H9 (cell line): ENCODE results near the gene TMEM132D. TPM values are rescaled to one million over a fixed set of nuclear protein-coding genes. Genes with fewer than 3 reads are reported as not detected.

Source experiments
- DNase-seq: peaks from one replicate; pipeline ENCODE4 v3.0.0-alpha.2; 2017
- H2AFZ ChIP-seq: one replicate; pipeline ENCODE4 v1.6.1; 2013; ENCODE audit warnings: mild to moderate bottlenecking, low read length, control low read depth, moderate library complexity
- H2AK5ac ChIP-seq: 2 replicates; pipeline ENCODE4 v1.6.1; 2013; ENCODE audit warnings: low read length, control low read depth, mixed read lengths; ENCODE audit not compliant: insufficient read length
- H2BK120ac ChIP-seq: one replicate; pipeline ENCODE4 v1.6.1; 2013; ENCODE audit warnings: low read depth, mild to moderate bottlenecking, low read length, control low read depth, inconsistent platforms; ENCODE audit not compliant: poor library complexity, severe bottlenecking
- H2BK12ac ChIP-seq: 2 replicates; pipeline ENCODE4 v1.6.1; 2013; ENCODE audit warnings: low read length, control low read depth, mixed read lengths, low read depth; ENCODE audit not compliant: insufficient read length
- H2BK15ac ChIP-seq: 2 replicates; pipeline ENCODE4 v1.6.1; 2013; ENCODE audit warnings: low read depth, low read length, control low read depth
- H2BK20ac ChIP-seq: one replicate; pipeline ENCODE4 v1.6.1; 2013; ENCODE audit warnings: low read depth, mild to moderate bottlenecking, low read length, control low read depth, inconsistent platforms; ENCODE audit not compliant: poor library complexity, severe bottlenecking
- H2BK5ac ChIP-seq: 2 replicates; pipeline ENCODE4 v1.6.1; 2013; ENCODE audit warnings: low read length, control low read depth, mixed read lengths; ENCODE audit not compliant: insufficient read length
- H3K14ac ChIP-seq: 2 replicates; pipeline ENCODE4 v1.6.1; 2013; ENCODE audit warnings: low read length, control low read depth; ENCODE audit not compliant: insufficient read depth
- H3K18ac ChIP-seq: 2 replicates; pipeline ENCODE4 v1.6.1; 2013; ENCODE audit warnings: low read depth, mild to moderate bottlenecking, mixed read lengths, low read length, control low read depth; ENCODE audit not compliant: insufficient read length
- H3K23ac ChIP-seq: 2 replicates; pipeline ENCODE4 v1.6.1; 2013; ENCODE audit warnings: low read length, control low read depth, mixed read lengths, low read depth; ENCODE audit not compliant: insufficient read length
- H3K23me2 ChIP-seq: 2 replicates; pipeline ENCODE4 v1.6.1; 2013; ENCODE audit warnings: low read depth, mild to moderate bottlenecking, mixed read lengths, low read length, control low read depth; ENCODE audit not compliant: insufficient read length, poor library complexity, severe bottlenecking
- H3K27ac ChIP-seq: 2 replicates; pipeline ENCODE4 v1.5.1; 2013; ENCODE audit warnings: low read length, control low read depth, mixed read lengths, low read depth; ENCODE audit not compliant: insufficient read length
- H3K27me3 ChIP-seq: 2 replicates; pipeline ENCODE4 v1.6.1; 2013; ENCODE audit warnings: low read length, control low read depth, inconsistent platforms; ENCODE audit not compliant: insufficient read depth
- H3K4ac ChIP-seq: 2 replicates; pipeline ENCODE4 v1.6.1; 2013; ENCODE audit warnings: low read depth, mild to moderate bottlenecking, control low read depth, inconsistent platforms, low read length, moderate library complexity
- H3K4me1 ChIP-seq: 2 replicates; pipeline ENCODE4 v1.6.1; 2013; ENCODE audit warnings: low read length, control low read depth, inconsistent platforms; ENCODE audit not compliant: insufficient read depth
- H3K4me2 ChIP-seq: 2 replicates; pipeline ENCODE4 v1.6.1; 2013; ENCODE audit warnings: low read length, control low read depth, mixed read lengths; ENCODE audit not compliant: insufficient read length, insufficient read depth
- H3K56ac ChIP-seq: 2 replicates; pipeline ENCODE4 v1.6.1; 2013; ENCODE audit warnings: low read depth, mild to moderate bottlenecking, mixed read lengths, low read length, control low read depth; ENCODE audit not compliant: insufficient read length
- H3K79me1 ChIP-seq: 2 replicates; pipeline ENCODE4 v1.6.1; 2013; ENCODE audit warnings: low read depth, mild to moderate bottlenecking, moderate library complexity, low read length, control low read depth, inconsistent platforms; ENCODE audit not compliant: insufficient read depth, poor library complexity, severe bottlenecking
- H3K79me2 ChIP-seq: 2 replicates; pipeline ENCODE4 v1.6.1; 2013; ENCODE audit warnings: low read length, control low read depth, inconsistent platforms; ENCODE audit not compliant: insufficient read depth
- H3K9ac ChIP-seq: 2 replicates; pipeline ENCODE4 v1.6.1; 2013; ENCODE audit warnings: low read length, control low read depth, mixed read lengths; ENCODE audit not compliant: insufficient read length; ENCODE audit errors: extremely low read depth
- H3K9me3 ChIP-seq: one replicate; pipeline ENCODE4 v1.6.1; 2013; ENCODE audit warnings: low read depth, low read length, inconsistent platforms; ENCODE audit not compliant: control insufficient read depth
- H3T11ph ChIP-seq: one replicate; pipeline ENCODE4 v1.6.1; 2013; ENCODE audit warnings: mild to moderate bottlenecking, low read length, control low read depth, inconsistent platforms
- H4K20me1 ChIP-seq: one replicate; pipeline ENCODE4 v1.6.1; 2013; ENCODE audit not compliant: control insufficient read depth, insufficient read length, insufficient read depth
- H4K5ac ChIP-seq: 2 replicates; pipeline ENCODE4 v1.6.1; 2013; ENCODE audit warnings: low read depth, mild to moderate bottlenecking, mixed read lengths, low read length, control low read depth; ENCODE audit not compliant: insufficient read length
- H4K8ac ChIP-seq: replicated peaks from 2 replicates; pipeline ENCODE4 v1.6.1; 2013; ENCODE audit warnings: low read length, control low read depth, mixed read lengths, low read depth; ENCODE audit not compliant: insufficient read length
- H4K91ac ChIP-seq: 2 replicates; pipeline ENCODE4 v1.6.1; 2013; ENCODE audit warnings: low read depth, mild to moderate bottlenecking, moderate library complexity, mixed read lengths, low read length, control low read depth; ENCODE audit not compliant: insufficient read length
- H3K27ac Mint-ChIP-seq, 3 experiments: 2 replicates in 2 of 3; 3 replicates in 1 of 3; pipeline ENCODE4 v1.8.0; 2020 to 2021; ENCODE audit warnings: mixed read lengths in 3 of 3, mild to moderate bottlenecking in 1 of 3, moderate library complexity in 1 of 3
- H3K27me3 Mint-ChIP-seq: 2 replicates; pipeline ENCODE4 v1.8.0; 2021; ENCODE audit warnings: low read depth, mild to moderate bottlenecking, moderate library complexity, mixed read lengths
- H3K36me3 Mint-ChIP-seq, 3 experiments: 2 replicates in 2 of 3; 3 replicates in 1 of 3; pipeline ENCODE4 v1.8.0; 2020 to 2021; ENCODE audit warnings: low read depth in 3 of 3, mixed read lengths in 3 of 3; ENCODE audit not compliant: insufficient read depth in 1 of 3
- H3K4me1 Mint-ChIP-seq, 2 experiments: 2 replicates each; pipeline ENCODE4 v1.8.0; 2020; ENCODE audit warnings: mixed read lengths in 2 of 2
- H3K4me3 Mint-ChIP-seq, 2 experiments: 2 replicates in 1 of 2; 3 replicates in 1 of 2; pipeline ENCODE4 v1.8.0; 2020 to 2021; ENCODE audit warnings: mild to moderate bottlenecking in 2 of 2, mixed read lengths in 2 of 2, moderate library complexity in 1 of 2
- H3K9me3 Mint-ChIP-seq, 2 experiments: 2 replicates in 1 of 2; 3 replicates in 1 of 2; pipeline ENCODE4 v1.8.0; 2020; ENCODE audit warnings: mild to moderate bottlenecking in 2 of 2, mixed read lengths in 2 of 2, moderate library complexity in 1 of 2
- WGBS: extraction: QIAGEN DNeasy Blood & Tissue Kit; methylation state at CpG from one replicate; pipeline ENCODE4 v1.1.7; 2013; ENCODE audit warnings: missing lambda C conversion rate, low lambda C conversion rate, mixed read lengths; ENCODE audit not compliant: insufficient read length; ENCODE audit errors: extremely low coverage; 5-methylcytosine and 5-hydroxymethylcytosine counted together
- total RNA-seq: library from RNA; stranded (reverse); gene quantifications from 2 replicates; pipeline ENCODE4 v1.2.1, GENCODE V29; 2021
- TF ChIP-seq, protein P1 (sequence below): fragments of 200-600 bp; sonication (generic); conservative IDR thresholded peaks from 3 replicates; pipeline ENCODE4 v1.8.0; 2021; ENCODE audit warnings: antibody characterized with exemption, mild to moderate bottlenecking

The TMEM132D gene
- total RNA-seq, 1 experiment from 2014 or later, result 6.1 TPM

DNA sequence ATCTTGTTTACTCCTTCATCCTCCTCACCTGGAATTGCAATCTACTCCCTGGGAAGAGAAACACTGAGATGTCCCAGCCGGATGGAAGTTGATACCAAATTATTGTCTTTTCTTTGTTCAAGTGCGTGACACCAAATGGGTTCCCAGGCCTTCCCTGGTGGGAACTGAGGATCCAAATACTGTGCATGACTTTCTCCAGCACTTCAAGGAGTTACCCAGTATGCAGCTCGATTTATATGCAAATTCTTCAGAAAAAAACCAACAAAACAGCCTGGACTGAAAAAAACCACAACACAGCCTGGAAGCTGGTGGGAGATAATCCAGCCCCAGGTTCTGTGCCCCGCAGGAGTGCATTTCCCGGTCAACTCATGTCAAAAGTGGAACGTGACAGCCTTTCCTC lies 740.0 kb downstream of the TMEM132D start:
- no peak overlapping the region for H3T11ph ChIP-seq
- no peak overlapping the region for H4K5ac ChIP-seq
- H4K8ac ChIP-seq, result no peak overlapping the region
- no peak overlapping the region for H3K23ac ChIP-seq
- no peak overlapping the region for H4K91ac ChIP-seq
- Mint-ChIP-seq H3K27me3 (peaks cover 2% of the 10 kb centered on the region; the same call in 1 of the 2 replicates), H3K36me3 (peaks cover 0 to 24% (median 23%) of the 10 kb centered on the region in 3 experiments; a peak in 5 of 7 replicates), H3K4me1 (peaks cover 14 to 15% of the 10 kb centered on the region in 2 experiments), H3K4me3 (no peak overlapping the region), H3K9me3 (peaks cover 12 to 22% of the 10 kb centered on the region in 2 experiments), H3K27ac (peak overlapping the region; percentile 41 to 96 (median 69); a peak in 6 of 7 replicates)
- no peak overlapping the region for H3K9ac ChIP-seq
- TF ChIP-seq, protein P1, sequence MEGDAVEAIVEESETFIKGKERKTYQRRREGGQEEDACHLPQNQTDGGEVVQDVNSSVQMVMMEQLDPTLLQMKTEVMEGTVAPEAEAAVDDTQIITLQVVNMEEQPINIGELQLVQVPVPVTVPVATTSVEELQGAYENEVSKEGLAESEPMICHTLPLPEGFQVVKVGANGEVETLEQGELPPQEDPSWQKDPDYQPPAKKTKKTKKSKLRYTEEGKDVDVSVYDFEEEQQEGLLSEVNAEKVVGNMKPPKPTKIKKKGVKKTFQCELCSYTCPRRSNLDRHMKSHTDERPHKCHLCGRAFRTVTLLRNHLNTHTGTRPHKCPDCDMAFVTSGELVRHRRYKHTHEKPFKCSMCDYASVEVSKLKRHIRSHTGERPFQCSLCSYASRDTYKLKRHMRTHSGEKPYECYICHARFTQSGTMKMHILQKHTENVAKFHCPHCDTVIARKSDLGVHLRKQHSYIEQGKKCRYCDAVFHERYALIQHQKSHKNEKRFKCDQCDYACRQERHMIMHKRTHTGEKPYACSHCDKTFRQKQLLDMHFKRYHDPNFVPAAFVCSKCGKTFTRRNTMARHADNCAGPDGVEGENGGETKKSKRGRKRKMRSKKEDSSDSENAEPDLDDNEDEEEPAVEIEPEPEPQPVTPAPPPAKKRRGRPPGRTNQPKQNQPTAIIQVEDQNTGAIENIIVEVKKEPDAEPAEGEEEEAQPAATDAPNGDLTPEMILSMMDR, result no peak
- no peaks in the 10 kb centered on the region for H3K27me3 ChIP-seq
- no peaks in the 10 kb centered on the region for H3K79me1 ChIP-seq
- WGBS, result no CpG with 5 or more reads among the region's 6 CpGs
- no peak overlapping the region for H2BK120ac ChIP-seq
- no peak overlapping the region for H2BK20ac ChIP-seq
- H2AFZ ChIP-seq, result no peak overlapping the region
- no peak overlapping the region for H2BK12ac ChIP-seq
- no peaks in the 10 kb centered on the region for H3K23me2 ChIP-seq
- H2BK5ac ChIP-seq, result no peak overlapping the region
- H3K4me2 ChIP-seq, result no peak overlapping the region
- H3K9me3 ChIP-seq, result no peaks in the 10 kb centered on the region
- H3K18ac ChIP-seq, result no peak overlapping the region
- H3K4me1 ChIP-seq, result peaks cover 4% of the 10 kb centered on the region; the same call in 1 of the 2 replicates
- H3K27ac ChIP-seq, result no peak overlapping the region
- H4K20me1 ChIP-seq, result no peaks in the 10 kb centered on the region
- no peak overlapping the region for H3K4ac ChIP-seq
- H3K79me2 ChIP-seq, result no peaks in the 10 kb centered on the region
- no peak overlapping the region for H2AK5ac ChIP-seq
- H2BK15ac ChIP-seq, result no peak overlapping the region
- no peak overlapping the region for H3K56ac ChIP-seq
- DNase-seq, result no peak
- H3K14ac ChIP-seq, result no peak overlapping the region
